Measurements from ENCODE around the gene ARFGAP3.
"Not testable (repeated sequence)": the region's sequence is repeated elsewhere in the genome, so short reads cannot be mapped to it uniquely, and the experiment has no call there.

The ARFGAP3 gene

GRCh38 chr22:42758931-42759629 lies 98.0 kb downstream of the ARFGAP3 start:
- no peak for DNase-seq

- not testable (repeated sequence) for DNase-seq
Measured at GRCh38 chr22:42755553-42755952, 101.5 kb downstream of the ARFGAP3 start.

- DNase-seq: not testable (repeated sequence)
Measured at GRCh38 chr22:42755121-42755520, 102.0 kb downstream of the ARFGAP3 start.

GRCh38 chr22:42754658-42755057 lies 102.4 kb downstream of the ARFGAP3 start:
- no peak for DNase-seq

GRCh38 chr22:42752912-42753311 lies 104.2 kb downstream of the ARFGAP3 start:
- DNase-seq: no peak

GRCh38 chr22:42752230-42752746 lies 104.8 kb downstream of the ARFGAP3 start:
- DNase-seq: no peak

GRCh38 chr22:42750421-42750820 lies 106.7 kb downstream of the ARFGAP3 start:
- not testable (repeated sequence) for DNase-seq

- DNase-seq: no peak
Measured at GRCh38 chr22:42747701-42748513, 109.2 kb downstream of the ARFGAP3 start.
